GM11168 (cell line): ENCODE data around the gene SFRP5.

ENCODE experiments used
- in situ Hi-C: fragments of 300-500 bp; cut with MboI; formaldehyde crosslinking; loops from one replicate; pipeline ENCODE4 v1.12.0; 2022; ENCODE audit warnings: low sequenced_read_pairs; ENCODE audit not compliant: unreplicated experiment

SFRP5 gene

DNA sequence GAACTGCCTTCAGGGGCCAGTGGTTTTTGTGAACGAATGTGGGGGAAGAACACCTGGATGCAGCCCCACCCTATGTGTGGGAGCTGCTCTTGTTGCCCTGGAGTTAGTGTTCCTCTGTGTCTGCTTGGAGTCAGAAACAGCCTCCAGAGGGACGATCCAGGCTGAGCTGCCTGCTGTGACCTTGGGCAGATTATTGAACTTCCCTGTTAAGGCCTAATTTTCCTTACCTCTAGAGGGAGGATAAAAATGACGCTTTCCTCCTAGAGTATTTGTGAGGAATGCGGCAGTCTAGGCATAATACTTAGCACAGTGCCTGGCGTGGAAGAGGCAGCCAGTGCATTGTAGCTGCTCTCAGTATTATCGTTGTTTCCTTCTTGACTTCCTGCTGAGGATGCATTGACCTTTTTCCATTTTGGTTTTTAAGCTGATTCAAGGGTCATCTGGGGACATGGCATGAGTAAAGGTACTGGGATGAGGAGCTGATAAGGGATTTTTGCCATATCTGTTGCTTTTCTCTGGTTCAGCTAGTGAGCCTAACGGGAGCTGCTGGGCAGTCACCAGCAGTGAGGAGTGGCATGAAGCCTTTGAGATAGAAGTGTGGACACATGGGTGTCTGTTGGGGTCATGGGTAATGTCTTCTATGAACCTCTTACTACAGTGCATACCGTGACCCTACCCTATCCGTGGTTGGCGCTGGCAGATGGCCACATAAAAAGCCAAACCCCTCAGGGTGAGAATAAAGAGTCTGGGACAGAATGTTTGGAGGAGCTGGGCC, 28.4 kb downstream of the SFRP5 start:
- in situ Hi-C loops, result no loop called here

DNA sequence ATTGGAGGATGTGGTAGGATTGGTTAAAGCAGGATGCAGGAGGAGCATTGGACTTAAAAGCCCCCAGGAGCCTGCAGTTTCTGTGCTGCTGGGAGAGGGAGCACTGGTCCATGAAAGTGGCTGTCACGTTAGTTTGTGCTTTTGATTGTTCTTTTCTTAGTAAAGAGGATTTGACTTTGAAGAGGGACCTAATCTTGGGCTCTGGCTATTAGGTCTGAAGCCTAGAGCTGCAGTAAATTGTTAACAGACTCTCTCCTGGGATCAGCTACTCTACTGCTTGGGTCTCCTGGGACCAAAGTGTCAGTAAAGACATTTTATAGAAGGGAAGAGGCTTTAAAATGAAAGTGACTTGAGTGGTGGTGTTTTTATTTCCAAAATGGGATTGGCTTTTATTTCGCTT, 31.2 kb downstream of the SFRP5 start:
- in situ Hi-C loops, result no loop called here

DNA sequence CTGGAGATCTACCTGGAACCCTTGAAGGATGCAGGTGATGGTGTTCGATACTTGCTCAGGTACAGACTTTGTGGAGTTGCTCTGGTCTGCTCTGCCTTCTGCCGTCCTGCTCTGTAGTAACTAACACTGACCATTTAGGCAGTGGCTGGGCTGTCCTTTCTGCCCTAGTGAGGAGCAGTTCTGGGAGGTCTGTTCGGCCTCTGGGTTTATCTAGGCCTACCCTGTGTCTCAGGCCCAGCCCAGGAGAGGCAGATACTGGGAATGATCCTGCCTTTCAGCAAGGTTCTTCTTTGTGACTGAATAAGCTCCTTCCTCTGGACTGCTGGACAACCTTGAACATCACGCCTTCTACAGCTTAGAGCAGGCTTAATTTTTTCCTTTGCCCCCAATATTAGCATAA, 33.2 kb downstream of the SFRP5 start:
- in situ Hi-C loops, result no loop called here

DNA sequence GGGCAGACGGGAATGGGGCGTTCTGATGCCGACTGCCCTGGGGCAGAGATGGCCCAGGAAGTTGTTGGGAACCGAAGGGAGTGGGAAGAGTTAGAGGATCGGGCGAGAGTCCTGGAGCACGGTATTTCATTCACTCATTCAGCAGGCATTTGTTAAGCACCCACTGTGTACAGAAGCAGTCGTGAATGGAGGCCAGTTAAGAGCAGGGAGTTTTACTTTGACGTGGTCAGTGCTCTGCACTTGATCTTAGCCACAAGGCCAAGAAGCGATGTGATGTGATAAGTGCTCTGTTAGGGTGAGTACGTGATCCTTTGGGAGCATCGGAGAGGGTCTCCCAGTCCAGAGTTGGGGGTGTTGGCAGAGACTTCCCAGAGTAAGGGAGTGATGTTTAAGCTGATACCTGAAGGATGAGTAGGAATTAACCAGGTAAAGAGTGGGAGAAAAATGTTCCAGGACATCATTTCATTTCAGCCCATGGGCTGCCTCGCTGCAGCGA, 34.0 kb downstream of the SFRP5 start:
- in situ Hi-C loops, result no loop called here

DNA sequence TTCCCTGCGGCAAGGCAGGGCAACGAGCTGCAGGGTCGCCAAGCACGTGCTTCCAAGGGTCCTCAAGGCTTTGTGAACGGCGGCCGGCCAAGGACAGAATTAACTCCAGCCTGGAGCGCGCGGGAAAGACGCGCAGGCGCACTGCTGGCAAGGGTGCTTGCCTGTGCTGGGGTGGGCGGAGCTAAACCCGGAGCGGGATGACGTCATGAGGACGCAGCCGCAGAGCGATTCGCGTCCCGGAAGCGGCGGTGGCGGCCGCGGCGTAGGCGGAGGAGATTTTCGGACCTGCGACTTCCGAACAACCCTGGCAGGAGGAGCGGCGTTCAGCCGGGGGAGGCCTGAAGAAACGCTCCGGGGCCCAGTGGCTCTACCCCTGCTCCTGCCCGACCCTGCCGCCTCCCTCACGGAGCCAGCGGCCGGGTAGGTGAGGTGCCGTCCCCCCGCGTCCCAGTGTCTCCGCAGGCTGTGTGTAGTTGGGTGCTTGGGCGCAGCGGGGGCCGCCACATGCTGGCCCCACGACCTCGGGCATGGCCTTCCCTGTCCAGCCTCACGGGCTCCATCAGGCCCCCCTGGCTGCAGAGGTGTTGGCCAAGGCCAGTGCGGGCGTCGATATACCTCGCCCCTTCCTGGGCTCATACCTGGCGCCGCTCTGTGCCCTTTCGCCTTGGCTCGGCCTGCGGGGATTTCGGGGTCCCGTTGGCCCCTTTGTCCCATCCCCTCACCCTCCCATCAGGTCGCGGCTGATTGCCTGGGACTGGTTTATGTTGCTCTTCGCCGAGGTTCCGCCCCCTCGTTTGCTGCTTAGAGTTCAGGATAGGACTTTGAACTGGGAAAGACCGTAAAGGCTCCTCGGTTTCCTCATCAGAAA, 34.7 kb downstream of the SFRP5 start, which contains the start of gene ZFYVE27:
Gene ZFYVE27, plus strand, starts transcription at position 227 of the 868 bp plus-strand sequence. CDS start 1,350 bp downstream, outside the sequence.
- in situ Hi-C loops, result no loop called here

DNA sequence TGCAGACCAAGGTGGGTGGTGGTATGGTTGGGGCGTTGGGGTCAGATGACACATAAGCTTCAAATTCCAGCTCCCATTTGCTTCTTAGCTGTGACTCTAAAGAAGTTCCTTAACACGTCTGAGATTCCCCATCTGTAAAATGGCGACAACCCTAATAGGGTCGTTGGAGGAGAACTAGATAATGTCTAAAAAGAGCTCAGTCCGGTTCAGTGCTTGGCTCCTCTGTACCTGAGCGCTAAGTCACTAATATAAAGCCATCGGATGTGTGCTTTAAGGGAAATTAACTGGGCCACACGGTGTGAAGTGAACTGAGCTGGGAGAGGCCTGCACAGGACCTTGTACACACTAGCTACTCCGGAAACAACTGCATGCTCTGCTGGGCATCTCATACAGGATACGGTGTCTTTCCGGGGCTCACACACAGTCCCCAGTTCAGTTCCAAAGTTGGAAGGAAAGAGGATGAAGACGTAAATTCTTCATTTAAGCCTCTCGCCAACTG, 35.3 kb downstream of the SFRP5 start:
- in situ Hi-C loops, result no loop called here

DNA sequence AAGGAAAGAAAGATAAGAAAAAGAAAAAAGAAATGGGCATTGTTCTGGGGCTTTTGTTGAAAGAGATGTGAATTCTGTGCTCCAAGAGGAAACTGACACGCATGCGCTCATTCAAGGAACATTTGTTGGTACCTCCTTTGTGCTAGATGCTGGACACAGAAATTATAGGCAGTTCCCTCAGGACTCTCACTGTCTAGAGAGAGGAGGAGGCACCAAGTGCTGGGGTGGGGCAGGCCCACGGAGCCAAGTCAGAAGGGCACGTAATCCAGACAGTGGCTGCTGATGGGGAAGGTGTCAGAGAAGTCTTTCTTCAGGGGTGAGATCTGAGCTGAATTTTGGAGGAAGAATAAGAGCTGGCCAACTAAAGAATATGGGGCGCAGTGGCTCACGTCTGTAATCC, 37.8 kb downstream of the SFRP5 start:
- in situ Hi-C loops, result no loop called here

DNA sequence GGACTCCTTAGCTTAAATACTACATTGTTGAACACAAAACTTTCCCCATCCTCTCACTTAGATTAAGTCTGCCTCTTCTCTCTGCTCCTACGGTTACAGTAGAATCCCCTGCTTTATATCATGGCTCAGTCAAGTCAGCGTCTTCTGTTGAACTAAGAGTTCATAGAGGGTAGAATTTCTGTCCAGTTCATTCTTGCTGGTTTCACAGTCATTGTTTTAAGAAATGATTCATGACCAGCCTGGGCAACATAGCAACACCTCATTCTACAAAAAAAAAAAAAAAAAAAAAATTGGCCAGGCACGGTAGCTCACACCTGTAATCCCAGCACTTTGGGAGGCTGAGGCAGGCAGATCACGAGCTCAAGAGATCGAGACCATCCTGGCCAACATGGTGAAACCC, 38.5 kb downstream of the SFRP5 start:
- in situ Hi-C loops, result no loop called here

DNA sequence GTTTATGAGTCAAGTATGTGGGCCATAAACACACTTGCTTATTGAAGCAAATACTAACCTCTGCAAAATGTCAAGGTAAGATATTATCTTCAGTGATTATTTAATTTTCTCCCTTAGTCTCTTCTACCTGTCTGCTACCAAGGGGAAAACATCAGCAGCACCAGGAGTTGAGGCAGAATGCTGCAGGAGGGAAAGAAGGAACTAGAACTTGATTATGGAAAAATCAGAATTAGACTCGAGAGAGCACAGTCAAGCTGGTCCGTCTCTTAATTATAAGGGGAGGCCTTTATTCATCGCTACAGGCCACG, 39.8 kb downstream of the SFRP5 start:
- in situ Hi-C loops, result no loop called here

DNA sequence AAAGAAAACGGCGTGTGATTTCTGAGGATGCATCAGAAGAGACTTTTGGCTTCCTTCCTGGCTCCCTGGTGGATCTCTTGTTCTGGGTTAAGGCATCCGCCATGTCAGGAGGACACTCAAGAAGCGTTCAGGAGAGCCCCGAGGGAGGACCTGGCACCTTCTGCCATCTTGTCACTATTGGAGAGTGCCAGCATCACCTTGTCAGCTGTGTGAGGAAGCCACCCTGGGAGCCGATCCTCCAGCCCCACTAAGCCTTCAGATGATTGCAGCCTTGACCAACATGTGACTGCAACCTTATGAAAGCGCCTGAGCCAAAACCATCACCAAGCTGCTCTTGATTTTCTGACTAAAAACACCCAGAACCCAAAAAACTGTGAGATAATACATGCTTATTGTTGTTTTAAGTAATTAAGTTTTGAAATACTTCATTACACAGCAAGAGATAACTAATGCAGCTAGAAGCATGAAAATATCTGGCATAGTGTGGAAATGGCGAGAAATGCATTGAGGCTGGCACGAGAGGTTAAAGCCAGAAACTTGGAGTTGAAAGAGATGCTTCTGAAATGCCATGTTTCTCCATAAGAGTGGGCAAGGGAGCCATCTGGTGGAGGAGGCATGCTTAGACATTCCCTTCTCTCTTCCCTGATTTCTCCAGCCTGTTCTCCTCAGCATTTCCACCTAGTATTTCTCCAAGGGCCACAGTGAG, 40.3 kb downstream of the SFRP5 start:
- in situ Hi-C loops, result no loop called here

DNA sequence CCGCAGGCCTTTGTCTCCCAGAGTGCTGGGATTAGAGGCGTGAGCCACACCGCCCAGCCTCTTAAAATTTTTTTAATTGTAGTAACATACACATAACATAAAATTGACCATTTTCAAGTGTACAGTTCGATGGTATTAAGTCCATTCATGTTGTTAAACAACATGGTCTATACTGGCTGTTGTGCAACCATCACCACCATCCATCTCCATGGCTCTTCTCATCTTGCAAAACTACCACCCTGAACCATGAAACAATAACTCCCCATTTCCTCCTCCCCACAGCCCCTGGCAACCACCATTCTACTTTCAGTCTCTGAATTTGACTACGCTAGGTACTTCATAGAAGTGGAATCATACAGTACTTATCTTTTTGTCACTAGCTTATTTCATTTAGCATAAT, 42.8 kb downstream of the SFRP5 start:
- in situ Hi-C loops, result no loop called here

DNA sequence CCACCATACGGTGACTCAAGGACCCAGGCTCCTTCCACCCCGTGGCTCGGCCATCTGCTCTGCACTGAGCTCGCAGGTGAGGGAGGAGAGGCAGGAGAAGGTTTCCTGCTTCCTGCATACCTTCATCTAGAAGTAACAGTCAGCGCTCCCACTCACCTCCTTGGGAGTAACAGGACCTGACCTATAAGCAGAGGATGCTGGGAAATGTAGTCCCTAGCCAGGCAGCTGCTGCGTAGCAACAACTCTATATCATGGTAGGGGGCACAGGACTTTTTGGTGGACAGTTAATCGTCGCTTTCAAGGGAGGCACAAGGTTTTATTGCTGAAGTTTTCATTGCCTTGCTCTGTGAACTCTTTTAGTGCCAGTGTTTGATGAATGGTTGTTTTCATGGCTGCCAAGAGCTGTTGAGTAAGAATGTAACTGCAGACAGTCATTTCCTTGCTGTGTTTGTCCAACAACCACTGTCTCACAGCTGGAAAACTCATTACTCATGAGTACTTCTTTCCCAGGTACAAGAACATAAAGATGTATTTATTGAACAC, 45.1 kb downstream of the SFRP5 start:
- in situ Hi-C loops, result no loop called here

DNA sequence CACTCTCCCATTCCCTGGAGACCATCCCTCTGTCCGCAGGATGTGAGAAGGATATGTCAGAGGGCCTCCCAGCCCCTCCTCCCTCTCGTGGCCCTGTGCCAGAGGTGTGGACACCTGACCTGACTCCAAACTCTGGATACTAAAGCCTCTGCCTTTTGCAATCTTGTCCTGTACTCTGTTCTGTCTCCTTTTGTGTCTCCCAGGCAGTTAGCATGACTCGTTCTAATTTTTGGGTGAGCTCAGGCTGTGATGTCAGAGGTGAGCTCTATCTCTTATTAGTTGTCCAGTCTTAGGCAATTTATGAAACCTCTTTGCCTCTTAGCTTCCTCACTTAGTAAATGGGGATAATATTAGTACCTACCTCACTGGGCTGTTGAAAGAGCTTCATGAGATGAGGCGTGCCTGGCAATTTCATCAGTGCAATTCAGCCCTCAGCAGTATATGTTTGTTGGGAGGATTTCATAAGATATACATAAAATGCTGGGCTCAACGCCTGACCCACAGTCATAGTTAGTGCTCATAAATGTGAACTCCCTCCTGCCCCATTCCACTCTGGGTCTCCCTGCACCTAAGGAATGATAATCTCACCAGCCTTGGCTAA, 47.4 kb downstream of the SFRP5 start:
- in situ Hi-C loops, result no loop called here

DNA sequence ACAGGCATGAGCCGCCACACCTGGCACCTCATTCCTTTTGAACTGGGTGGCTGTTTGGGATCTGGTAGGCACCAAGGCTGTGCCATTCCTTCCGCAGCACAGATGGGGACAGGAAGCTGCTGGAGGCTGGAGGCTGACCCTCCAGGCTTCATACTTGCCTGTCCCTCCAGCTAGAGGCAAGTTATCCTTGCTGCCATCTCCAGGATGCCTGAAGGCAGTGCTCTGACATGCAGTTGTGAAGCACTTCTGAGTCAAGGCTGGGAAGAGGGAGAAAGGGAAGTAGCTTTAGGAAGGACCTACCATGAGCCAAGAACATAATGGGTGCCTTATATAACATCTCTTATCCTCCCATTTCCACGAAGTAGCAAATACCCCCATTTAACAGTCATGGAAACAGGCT, 48.8 kb downstream of the SFRP5 start:
- in situ Hi-C loops, result no loop called here

DNA sequence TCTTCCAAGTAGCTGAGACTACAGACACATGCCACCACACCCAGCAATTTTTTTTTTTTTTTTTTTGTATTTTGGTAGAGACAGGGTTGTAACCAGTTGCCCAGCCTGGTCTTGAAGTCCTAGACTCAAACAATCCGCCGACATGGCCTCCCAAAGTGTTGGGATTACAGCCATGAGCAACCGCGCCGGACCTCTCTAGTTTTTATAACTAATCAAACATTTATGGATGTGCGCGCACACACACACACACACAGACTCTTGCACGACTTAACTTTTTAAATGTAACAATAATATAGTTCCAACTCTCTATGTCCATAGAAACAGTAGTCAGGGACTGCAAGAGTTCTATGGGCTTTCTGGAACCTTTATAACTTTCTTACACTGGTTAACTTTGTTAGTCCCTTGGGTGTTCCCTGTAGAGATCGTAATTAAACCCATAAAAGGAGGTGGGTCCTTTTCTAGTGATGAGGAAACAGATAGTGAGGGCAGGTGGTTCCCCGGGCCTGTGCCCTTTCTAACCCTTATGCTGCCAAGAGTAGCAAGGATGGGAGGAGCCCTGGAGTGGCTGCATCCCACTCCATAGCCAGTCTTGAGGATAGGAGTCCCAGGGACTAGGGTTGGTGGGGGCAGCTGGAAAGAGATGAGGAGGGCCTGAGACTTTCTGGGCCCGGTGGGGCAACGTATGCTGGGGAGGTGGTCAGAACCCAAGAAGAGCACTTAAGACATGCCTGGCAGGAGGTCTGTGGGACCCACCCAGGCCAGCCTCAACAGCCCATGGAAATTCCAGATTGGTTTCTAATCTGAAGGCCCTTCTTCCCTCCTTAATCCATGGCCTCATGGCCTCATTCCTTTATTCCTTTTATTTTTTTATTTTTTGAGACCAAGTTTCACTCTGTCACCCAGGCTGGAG, 49.7 kb downstream of the SFRP5 start:
- in situ Hi-C loops, result no loop called here

DNA sequence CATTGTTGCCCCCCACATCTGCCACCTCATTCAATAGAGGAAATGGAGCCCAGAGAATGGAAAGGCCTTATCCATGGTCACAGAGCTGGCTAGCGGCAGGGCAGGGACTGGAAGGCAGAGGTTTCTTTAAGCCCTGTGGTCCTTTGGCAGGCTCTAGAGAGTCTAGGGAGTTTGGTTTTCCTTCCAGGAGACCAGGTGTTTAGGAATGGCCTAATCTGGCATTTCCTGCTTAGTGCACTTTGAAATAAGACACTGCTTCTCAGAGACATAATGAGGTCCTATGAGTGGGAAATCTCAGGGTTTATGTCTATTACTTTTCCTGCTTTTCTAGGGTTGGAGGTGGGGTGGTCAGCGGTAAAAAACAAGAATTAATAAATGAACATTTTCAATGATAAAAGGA, 52.2 kb downstream of the SFRP5 start:
- in situ Hi-C loops, result no loop called here

DNA sequence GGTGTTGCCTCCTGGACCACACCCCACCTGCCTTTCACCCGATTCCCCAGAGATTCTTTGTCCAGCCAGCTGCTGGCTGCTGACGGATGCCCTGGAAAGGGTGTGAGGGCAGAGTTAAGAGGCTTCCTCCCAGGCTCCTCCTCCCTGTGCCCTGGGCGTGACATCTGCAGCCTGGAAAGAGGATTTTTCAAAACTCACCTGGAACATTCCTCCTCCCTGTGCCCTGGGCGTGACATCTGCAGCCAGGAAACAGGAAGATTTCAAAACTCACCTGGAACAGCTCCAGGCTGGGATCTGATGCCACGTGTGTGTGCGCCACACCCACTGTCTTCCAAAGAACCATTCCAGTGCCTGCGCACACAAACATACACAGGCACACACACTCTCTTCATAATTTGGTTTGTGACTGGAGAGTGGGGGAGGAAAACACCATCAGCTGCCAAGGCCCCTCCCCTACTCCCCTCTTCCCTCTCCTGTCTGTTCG, 53.1 kb downstream of the SFRP5 start:
- in situ Hi-C loops, result no loop called here

DNA sequence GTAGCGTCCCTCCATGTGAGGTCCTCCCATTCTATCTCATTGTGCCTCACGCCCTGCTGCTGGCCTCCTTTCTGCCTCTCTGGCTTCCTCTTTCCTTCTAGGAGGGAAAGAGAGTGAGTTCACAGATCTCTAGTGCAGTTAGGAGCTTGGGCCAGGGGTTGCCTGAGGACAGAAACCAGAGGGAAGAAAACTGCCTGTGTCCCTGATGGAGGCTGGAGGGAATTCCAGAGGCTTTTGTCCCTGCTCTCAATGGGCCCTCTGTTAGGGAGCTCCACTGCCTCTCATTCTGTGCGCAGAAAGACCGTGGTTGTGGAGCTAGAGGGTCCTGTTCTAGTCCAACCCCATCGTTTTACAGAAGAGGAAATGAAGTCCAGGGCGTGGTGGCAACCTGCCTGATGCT, 53.6 kb downstream of the SFRP5 start:
- in situ Hi-C loops, result no loop called here

DNA sequence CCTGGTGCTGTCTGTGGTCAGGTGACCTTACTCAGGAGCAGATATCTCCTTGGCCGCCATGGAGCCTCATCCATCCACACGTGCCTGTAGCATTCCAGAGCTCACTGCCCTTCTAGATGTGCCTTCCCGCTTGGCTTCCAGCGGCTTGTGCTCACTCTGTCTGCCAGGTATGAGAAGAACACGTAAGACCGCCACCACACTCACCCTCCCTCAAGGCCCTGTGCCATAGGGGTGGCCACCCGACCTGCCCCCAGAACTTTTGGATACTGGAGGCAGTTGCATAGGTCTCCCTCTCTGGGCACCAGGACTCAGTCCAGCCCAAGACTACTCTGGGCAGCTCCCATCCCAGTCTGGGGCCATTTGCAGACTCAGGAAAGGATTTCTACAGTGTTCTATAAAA, 54.2 kb downstream of the SFRP5 start:
- in situ Hi-C loops, result no loop called here
